HepG2 (cell line): Measurements from ENCODE around the gene BPIFB2. TPM values are rescaled to one million over a fixed set of nuclear protein-coding genes. Genes with fewer than 3 reads are reported as not detected.

ENCODE experiments used
- ELK4 ChIP-seq: sonication (generic); formaldehyde crosslinking; IDR thresholded peaks from 2 replicates; pipeline ENCODE4 v1.9.0; 2021; ENCODE audit warnings: missing genetic modification reagents, borderline replicate concordance
- FOXC1 ChIP-seq: sonication (generic); formaldehyde crosslinking; IDR thresholded peaks from 2 replicates; pipeline ENCODE4 v1.8.0; 2022; ENCODE audit warnings: mild to moderate bottlenecking, missing genetic modification reagents, borderline replicate concordance
- HMGA1 ChIP-seq: sonication (generic); formaldehyde crosslinking; conservative IDR thresholded peaks from 2 replicates; pipeline ENCODE4 v1.4.0; 2020; ENCODE audit warnings: missing genetic modification reagents
- KDM3A ChIP-seq: IDR thresholded peaks from 2 replicates; pipeline ENCODE4 v1.6.1; 2018; ENCODE audit warnings: low read depth, missing compliant biosample characterization
- MAFF ChIP-seq: IDR thresholded peaks from 2 replicates; pipeline ENCODE4 v1.6.1; 2011; ENCODE audit warnings: low read depth, low read length, improper control_type of control experiment
- MEIS1 ChIP-seq: sonication (generic); formaldehyde crosslinking; IDR thresholded peaks from 2 replicates; pipeline ENCODE4 v1.9.0; 2021; ENCODE audit warnings: mild to moderate bottlenecking, missing genetic modification reagents, moderate library complexity, borderline replicate concordance
- NFAT5 ChIP-seq: sonication (generic); formaldehyde crosslinking; IDR thresholded peaks from 2 replicates; pipeline ENCODE4 v1.4.0; 2020; ENCODE audit warnings: missing genetic modification reagents
- NFIB ChIP-seq: sonication (generic); formaldehyde crosslinking; IDR thresholded peaks from 2 replicates; pipeline ENCODE4 v1.9.0; 2021; ENCODE audit warnings: missing genetic modification reagents, mild to moderate bottlenecking, borderline replicate concordance
- RFXAP ChIP-seq: sonication (generic); formaldehyde crosslinking; IDR thresholded peaks from 2 replicates; pipeline ENCODE4 v1.4.0; 2020; ENCODE audit warnings: missing genetic modification reagents, borderline replicate concordance
- SETDB1 ChIP-seq: sonication (generic); formaldehyde crosslinking; IDR thresholded peaks from 2 replicates; pipeline ENCODE4 v1.5.1; 2020; ENCODE audit warnings: missing genetic modification reagents, mild to moderate bottlenecking, borderline replicate concordance
- TARDBP ChIP-seq: sonication (generic); formaldehyde crosslinking; IDR thresholded peaks from 2 replicates; pipeline ENCODE4 v1.8.0; 2022; ENCODE audit warnings: mild to moderate bottlenecking, missing genetic modification reagents
- TBX3 ChIP-seq: fragments of 450-650 bp; IDR thresholded peaks from 2 replicates; pipeline ENCODE4 v1.6.1; 2017; ENCODE audit warnings: antibody characterized with exemption, mild to moderate bottlenecking, inconsistent platforms, borderline replicate concordance
- ZC3H4 ChIP-seq: sonication (generic); formaldehyde crosslinking; IDR thresholded peaks from 2 replicates; pipeline ENCODE4 v1.4.0; 2020; ENCODE audit warnings: missing genetic modification reagents, borderline replicate concordance
- ZFP36 ChIP-seq: fragments of 150-350 bp; IDR thresholded peaks from 2 replicates; pipeline ENCODE4 v1.6.1; 2018; ENCODE audit warnings: borderline replicate concordance, low read length, low read depth; ENCODE audit not compliant: partially characterized antibody
- ZNF326 ChIP-seq: sonication (generic); formaldehyde crosslinking; IDR thresholded peaks from 2 replicates; pipeline ENCODE4 v1.4.0; 2020; ENCODE audit warnings: missing genetic modification reagents, borderline replicate concordance
- ZNF329 ChIP-seq: sonication (generic); formaldehyde crosslinking; IDR thresholded peaks from 2 replicates; pipeline ENCODE4 v1.9.0; 2021; ENCODE audit warnings: low read depth, mild to moderate bottlenecking, missing genetic modification reagents
- ZNF484 ChIP-seq: sonication (generic); formaldehyde crosslinking; IDR thresholded peaks from 2 replicates; pipeline ENCODE4 v1.5.1; 2020; ENCODE audit warnings: mild to moderate bottlenecking, low read depth, missing genetic modification reagents, borderline replicate concordance
- ZNF577 ChIP-seq: sonication (generic); formaldehyde crosslinking; IDR thresholded peaks from 2 replicates; pipeline ENCODE4 v1.4.0; 2020; ENCODE audit warnings: mild to moderate bottlenecking, low read depth, missing genetic modification reagents, borderline replicate concordance
- ZNF746 ChIP-seq: sonication (generic); formaldehyde crosslinking; IDR thresholded peaks from 2 replicates; pipeline ENCODE4 v1.8.0; 2022; ENCODE audit warnings: mild to moderate bottlenecking, missing genetic modification reagents
- ZNF781 ChIP-seq: sonication (generic); formaldehyde crosslinking; IDR thresholded peaks from 2 replicates; pipeline ENCODE4 v1.5.1; 2020; ENCODE audit warnings: borderline replicate concordance, mild to moderate bottlenecking, missing genetic modification reagents; ENCODE audit errors: not compliant biosample characterization
- polyA plus RNA-seq, 8 experiments: library from polyadenylated mRNA; depleted of rRNA in 3 of 8; stranded (reverse) in 7 of 8; unstranded in 1 of 8; fragments of >200 nt; fragmentation: Illumina TruSeq in 4 of 8; extraction: Trizol in 4 of 8; gene quantifications; 2 replicates each; pipeline versions ENCODE4 v1.2.1 to v1.2.3, GENCODE V29; 2011 to 2016; ENCODE audit warnings: low read depth in 4 of 8, missing spikeins in 1 of 8, mixed read lengths in 1 of 8; ENCODE audit not compliant: insufficient read depth in 1 of 8
- total RNA-seq, 5 experiments: library from RNA; depleted of rRNA; stranded (reverse); fragments of >200 nt; fragmentation: Illumina TruSeq; extraction: Trizol; gene quantifications; 2 replicates each; pipeline ENCODE4 v1.2.3, GENCODE V29; 2016; ENCODE audit warnings: low read depth in 1 of 5
- TF ChIP-seq, protein P1 (sequence below): IDR thresholded peaks from 2 replicates; pipeline ENCODE4 v1.6.1; 2016; ENCODE audit warnings: missing biosample characterization, missing genetic modification reagents, low read depth

The BPIFB2 gene
- total and polyA plus RNA-seq, 2 of the 13 experiments (the other 11 are each of a cell fraction or from before 2014, with no cell fraction given) = 54.5 to 902 TPM

GRCh38 chr20:33005132-33005566 is 2.4 kb upstream of the BPIFB2 start (continued):
- TF ChIP-seq FOXC1 (CRISPR knock-in tag) = no peak
- TF ChIP-seq TARDBP (CRISPR knock-in tag) = no peak
- no peak for TF ChIP-seq ZNF326 (CRISPR knock-in tag)
- TF ChIP-seq ZNF329 (CRISPR knock-in tag) = no peak
- TF ChIP-seq, protein P1, sequence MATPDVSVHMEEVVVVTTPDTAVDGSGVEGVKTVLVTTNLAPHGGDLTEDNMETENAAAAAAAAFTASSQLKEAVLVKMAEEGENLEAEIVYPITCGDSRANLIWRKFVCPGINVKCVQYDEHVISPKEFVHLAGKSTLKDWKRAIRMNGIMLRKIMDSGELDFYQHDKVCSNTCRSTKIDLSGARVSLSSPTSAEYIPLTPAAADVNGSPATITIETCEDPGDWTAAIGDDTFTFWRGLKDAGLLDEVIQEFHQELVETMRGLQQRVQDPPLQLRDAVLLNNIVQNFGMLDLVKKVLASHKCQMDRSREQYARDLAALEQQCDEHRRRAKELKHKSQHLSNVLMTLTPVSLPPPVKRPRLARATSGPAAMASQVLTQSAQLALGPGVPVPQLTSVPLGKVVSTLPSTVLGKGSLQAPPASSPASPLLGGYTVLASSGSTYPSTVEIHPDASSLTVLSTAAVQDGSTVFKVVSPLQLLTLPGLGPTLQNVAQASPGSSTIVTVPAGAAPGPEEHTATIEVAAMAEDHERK (CRISPR knock-in tag) = no peak
- no peak for TF ChIP-seq ZNF484 (CRISPR knock-in tag)
- TF ChIP-seq HMGA1 (CRISPR knock-in tag) = no peak
- TF ChIP-seq ELK4 = no peak
- TF ChIP-seq SETDB1 (CRISPR knock-in tag) = no peak
- peak; percentile 60; the same call in 1 of the 2 replicates for TF ChIP-seq RFXAP (CRISPR knock-in tag)
- TF ChIP-seq NFAT5 = no peak
- no peak for TF ChIP-seq MAFF
- TF ChIP-seq NFIB = no peak
- TF ChIP-seq ZNF781 = no peak
- no peak for TF ChIP-seq ZNF577
- no peak for TF ChIP-seq KDM3A
- no peak for TF ChIP-seq ZNF746 (CRISPR knock-in tag)
- no peak for TF ChIP-seq TBX3
- TF ChIP-seq ZC3H4 = no peak
- 0 out of 2 replicates have a peak, but pooled peaks have one; percentile 3 for TF ChIP-seq MEIS1 (CRISPR knock-in tag)
- TF ChIP-seq ZFP36 = no peak
